ENCODE measurements around the gene RAD1.

GRCh38 chr5:34897646-34898045 lies 17.7 kb downstream of the RAD1 start:
- no peak for TF ChIP-seq POLR2A (IDR thresholded peaks at IDR 0.05)
- TF ChIP-seq, protein P1, sequence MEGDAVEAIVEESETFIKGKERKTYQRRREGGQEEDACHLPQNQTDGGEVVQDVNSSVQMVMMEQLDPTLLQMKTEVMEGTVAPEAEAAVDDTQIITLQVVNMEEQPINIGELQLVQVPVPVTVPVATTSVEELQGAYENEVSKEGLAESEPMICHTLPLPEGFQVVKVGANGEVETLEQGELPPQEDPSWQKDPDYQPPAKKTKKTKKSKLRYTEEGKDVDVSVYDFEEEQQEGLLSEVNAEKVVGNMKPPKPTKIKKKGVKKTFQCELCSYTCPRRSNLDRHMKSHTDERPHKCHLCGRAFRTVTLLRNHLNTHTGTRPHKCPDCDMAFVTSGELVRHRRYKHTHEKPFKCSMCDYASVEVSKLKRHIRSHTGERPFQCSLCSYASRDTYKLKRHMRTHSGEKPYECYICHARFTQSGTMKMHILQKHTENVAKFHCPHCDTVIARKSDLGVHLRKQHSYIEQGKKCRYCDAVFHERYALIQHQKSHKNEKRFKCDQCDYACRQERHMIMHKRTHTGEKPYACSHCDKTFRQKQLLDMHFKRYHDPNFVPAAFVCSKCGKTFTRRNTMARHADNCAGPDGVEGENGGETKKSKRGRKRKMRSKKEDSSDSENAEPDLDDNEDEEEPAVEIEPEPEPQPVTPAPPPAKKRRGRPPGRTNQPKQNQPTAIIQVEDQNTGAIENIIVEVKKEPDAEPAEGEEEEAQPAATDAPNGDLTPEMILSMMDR (IDR thresholded peaks at IDR 0.05 in 4 of 5, conservative IDR thresholded peaks at IDR 0.05 in 1 of 5), result no peak

Measured in gastrocnemius medialis (tissue), 4 donors.